Sigmoid colon (tissue), 7 donors: Measurements from ENCODE around the gene SYNDIG1. TPM values are rescaled to one million over a fixed set of nuclear protein-coding genes. Genes with fewer than 3 reads are reported as not detected.

ENCODE experiments used
- DNase-seq: peaks from one replicate; pipeline ENCODE4 v3.0.0-alpha.2; 2019
- H3K27ac ChIP-seq, 4 donors: fragments of 200-600 bp; sonication (generic); one replicate each; pipeline ENCODE4 v1.5.1; 2016 to 2019; ENCODE audit warnings: mild to moderate bottlenecking in 1 of 4
- H3K27me3 ChIP-seq, 3 donors: fragments of 200-600 bp; sonication (generic); one replicate each; pipeline ENCODE4 v1.5.1; 2019; ENCODE audit warnings: mild to moderate bottlenecking in 1 of 3
- H3K36me3 ChIP-seq, 4 donors: fragments of 200-600 bp; sonication (generic); one replicate each; pipeline ENCODE4 v1.5.1; 2016 to 2019
- H3K4me1 ChIP-seq, 4 donors: fragments of 200-600 bp; sonication (generic); one replicate each; pipeline ENCODE4 v1.5.1; 2017 to 2019
- H3K4me3 ChIP-seq, 4 donors: fragments of 200-600 bp; sonication (generic); one replicate each; pipeline ENCODE4 v1.5.1; 2017 to 2019; ENCODE audit warnings: mild to moderate bottlenecking in 2 of 4, moderate library complexity in 1 of 4
- H3K9me3 ChIP-seq, 4 donors: fragments of 200-600 bp in 3 of 4; sonication (generic) in 3 of 4; one replicate each; pipeline versions ENCODE4 v1.5.1 to v1.6.1; 2013 to 2019
- EP300 ChIP-seq, 4 donors: sonication (generic); formaldehyde crosslinking; IDR thresholded peaks; one replicate each; pipeline ENCODE4 v1.6.1; 2017; ENCODE audit warnings: antibody characterized with exemption in 4 of 4
- POLR2A ChIP-seq, 2 donors: fragments of 450-650 bp; IDR thresholded peaks; one replicate each; pipeline ENCODE4 v1.6.1; 2016; ENCODE audit warnings: antibody characterized with exemption in 2 of 2, mild to moderate bottlenecking in 2 of 2, moderate library complexity in 2 of 2
- POLR2AphosphoS5 ChIP-seq, 4 donors: sonication (generic); formaldehyde crosslinking; IDR thresholded peaks; one replicate each; pipeline ENCODE4 v1.6.1; 2017; ENCODE audit warnings: antibody characterized with exemption in 4 of 4
- WGBS, 2 donors: extraction: QIAGEN DNeasy Blood & Tissue Kit; methylation state at CpG; one replicate each; pipeline ENCODE4 v1.1.7; 2013; 5-methylcytosine and 5-hydroxymethylcytosine counted together
- intact Hi-C: fragments of 100-400 bp; cut with DNase I; formaldehyde crosslinking; loops from one replicate; pipeline ENCODE4 v1.15.1; 2023
- polyA plus RNA-seq, 3 donors: library from polyadenylated mRNA; stranded (reverse); fragments of 200-250 nt; gene quantifications; one replicate each; pipeline ENCODE4 v1.2.3, GENCODE V29; 2013
- total RNA-seq, 4 donors: library from RNA; depleted of rRNA; stranded (reverse); fragments of >200 nt; gene quantifications; one replicate each; pipeline ENCODE4 v1.1.0, GENCODE V29; 2016
- TF ChIP-seq, protein P1 (sequence below), 4 experiments: fragments of 450-650 bp in 3 of 4; fragments of 200-600 bp in 1 of 4; IDR thresholded peaks; one replicate each; pipeline ENCODE4 v1.5.1; 2016 to 2019; ENCODE audit warnings: antibody characterized with exemption in 4 of 4, mild to moderate bottlenecking in 3 of 4, moderate library complexity in 2 of 4
- donor health status: healthy with polysubstance abuse.
- donor health status: Bipolar disorder and iron deficiency.
- donor health status: healthy.

The SYNDIG1 gene
- total and polyA plus RNA-seq, 7 donors: 0.16 to 0.69 (median 0.36) TPM; not detected in 2

DNA sequence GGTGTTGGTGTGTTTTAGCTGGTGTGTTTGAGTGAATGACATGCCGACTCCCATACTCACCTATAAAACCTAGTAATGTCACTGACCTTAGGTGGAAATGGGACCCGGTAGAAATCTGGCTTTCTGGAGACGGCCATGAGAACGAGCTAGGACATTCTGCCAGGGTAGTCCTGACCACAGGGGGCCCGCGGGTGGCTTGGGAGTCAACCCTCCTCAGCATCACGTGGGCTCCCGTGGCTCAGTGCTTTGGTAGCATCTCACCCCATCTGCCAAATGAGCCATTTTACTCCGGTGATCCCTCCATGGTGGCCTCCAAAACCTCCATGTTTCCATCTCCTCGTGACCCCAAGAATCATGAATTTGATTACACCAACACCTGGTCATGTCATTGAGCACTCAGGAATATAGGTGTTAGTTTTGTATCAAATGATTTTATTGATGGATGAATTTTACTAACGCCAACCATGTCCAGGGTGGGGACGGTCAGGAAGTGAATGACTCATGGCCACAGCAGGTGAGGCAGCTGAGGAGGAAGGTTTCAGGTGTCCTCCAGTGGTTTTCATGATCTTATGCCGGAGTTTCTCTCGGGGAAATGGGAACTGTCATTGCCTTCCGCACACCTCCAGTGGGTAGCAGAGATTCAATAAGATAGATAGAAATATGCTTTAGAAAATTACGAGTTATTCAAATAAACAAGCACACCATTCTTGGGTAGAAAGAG, 195.0 kb downstream of the SYNDIG1 start:
- TF ChIP-seq EP300 (IDR thresholded peaks at IDR 0.05) (no peak), POLR2A (IDR thresholded peaks at IDR 0.05) (no peak), POLR2AphosphoS5 (IDR thresholded peaks at IDR 0.05) (no peak)
- TF ChIP-seq, protein P1, sequence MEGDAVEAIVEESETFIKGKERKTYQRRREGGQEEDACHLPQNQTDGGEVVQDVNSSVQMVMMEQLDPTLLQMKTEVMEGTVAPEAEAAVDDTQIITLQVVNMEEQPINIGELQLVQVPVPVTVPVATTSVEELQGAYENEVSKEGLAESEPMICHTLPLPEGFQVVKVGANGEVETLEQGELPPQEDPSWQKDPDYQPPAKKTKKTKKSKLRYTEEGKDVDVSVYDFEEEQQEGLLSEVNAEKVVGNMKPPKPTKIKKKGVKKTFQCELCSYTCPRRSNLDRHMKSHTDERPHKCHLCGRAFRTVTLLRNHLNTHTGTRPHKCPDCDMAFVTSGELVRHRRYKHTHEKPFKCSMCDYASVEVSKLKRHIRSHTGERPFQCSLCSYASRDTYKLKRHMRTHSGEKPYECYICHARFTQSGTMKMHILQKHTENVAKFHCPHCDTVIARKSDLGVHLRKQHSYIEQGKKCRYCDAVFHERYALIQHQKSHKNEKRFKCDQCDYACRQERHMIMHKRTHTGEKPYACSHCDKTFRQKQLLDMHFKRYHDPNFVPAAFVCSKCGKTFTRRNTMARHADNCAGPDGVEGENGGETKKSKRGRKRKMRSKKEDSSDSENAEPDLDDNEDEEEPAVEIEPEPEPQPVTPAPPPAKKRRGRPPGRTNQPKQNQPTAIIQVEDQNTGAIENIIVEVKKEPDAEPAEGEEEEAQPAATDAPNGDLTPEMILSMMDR (IDR thresholded peaks at IDR 0.05): no peak
- intact Hi-C loops: no loop called here
- Histone ChIP-seq H3K9me3 (no peaks in the 10 kb centered on the region), H3K36me3 (no peaks in the 10 kb centered on the region), H3K27ac (no peak overlapping the region), H3K4me3 (no peak overlapping the region), H3K4me1 (no peaks in the 10 kb centered on the region), H3K27me3 (no peaks in the 10 kb centered on the region)
- WGBS, 2 donors: 81 to 92% methylated on average over 16 of the region's 16 CpGs
- DNase-seq: no peak

DNA sequence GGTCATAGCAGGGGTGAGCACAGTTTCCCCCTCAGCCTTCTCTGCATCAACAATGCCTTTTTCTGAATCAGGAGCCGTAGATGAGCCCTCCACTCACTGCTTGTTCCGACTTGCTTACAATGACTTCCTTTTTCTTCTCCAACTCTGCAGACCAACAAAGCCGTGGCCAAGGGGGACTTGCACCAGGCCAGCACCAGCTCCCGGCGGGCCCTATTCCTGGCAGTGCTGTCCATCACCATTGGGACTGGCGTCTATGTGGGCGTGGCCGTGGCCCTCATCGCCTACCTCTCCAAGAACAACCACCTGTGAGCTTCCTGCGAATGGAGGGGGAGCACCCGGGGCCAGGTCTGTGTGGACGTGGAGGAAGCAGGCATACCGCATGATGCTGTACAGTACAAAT, 195.8 kb downstream of the SYNDIG1 start:
- H3K27ac ChIP-seq: no peak overlapping the region
- intact Hi-C loops: no loop called here
- 84 to 87% methylated on average over 13 of the region's 13 CpGs for WGBS, 2 donors

DNA sequence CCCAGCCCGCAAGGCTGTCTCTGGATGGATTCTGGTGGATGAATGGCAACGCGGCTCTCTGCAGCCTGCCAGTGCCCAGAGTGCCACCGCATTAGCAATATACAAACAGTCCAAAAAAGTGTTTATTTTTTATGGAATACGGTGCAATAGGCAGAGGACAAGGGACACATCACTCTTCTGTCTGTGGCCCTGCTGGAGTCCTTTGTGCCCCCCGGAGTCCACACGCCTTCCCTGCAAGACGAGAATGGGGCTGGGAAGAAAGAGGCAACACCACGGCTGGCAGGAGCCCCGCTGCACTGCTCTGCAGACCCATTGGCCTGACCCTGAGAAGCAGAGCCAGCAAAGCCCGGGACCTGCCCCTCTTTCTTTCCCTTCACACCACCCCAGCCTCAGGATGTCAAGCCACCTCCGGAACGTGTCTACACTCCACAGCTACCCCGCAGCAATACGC, 196.3 kb downstream of the SYNDIG1 start:
- H3K27me3 ChIP-seq: no peaks in the 10 kb centered on the region
- no peak overlapping the region for H3K4me3 ChIP-seq
- WGBS, 2 donors: 90 to 94% methylated on average over 15 of the region's 15 CpGs
- H3K27ac ChIP-seq: no peak overlapping the region
- no peaks in the 10 kb centered on the region for H3K4me1 ChIP-seq
- intact Hi-C loops: no loop called here
- no peaks in the 10 kb centered on the region for H3K9me3 ChIP-seq
- no peak for DNase-seq
- TF ChIP-seq EP300 (IDR thresholded peaks at IDR 0.05) (no peak), POLR2A (IDR thresholded peaks at IDR 0.05) (no peak), POLR2AphosphoS5 (IDR thresholded peaks at IDR 0.05) (no peak)
- TF ChIP-seq, protein P1 (IDR thresholded peaks at IDR 0.05): no peak
- no peaks in the 10 kb centered on the region for H3K36me3 ChIP-seq

More for the DNA sequence above, 195.8 kb downstream of the SYNDIG1 start:
- Histone ChIP-seq H3K4me1 (no peaks in the 10 kb centered on the region), H3K9me3 (no peaks in the 10 kb centered on the region), H3K27me3 (no peaks in the 10 kb centered on the region), H3K4me3 (no peak overlapping the region), H3K36me3 (no peaks in the 10 kb centered on the region)
- no peak for TF ChIP-seq EP300 (IDR thresholded peaks at IDR 0.05)
- TF ChIP-seq POLR2A (IDR thresholded peaks at IDR 0.05): no peak
- no peak for TF ChIP-seq POLR2AphosphoS5 (IDR thresholded peaks at IDR 0.05)
- DNase-seq: no peak

DNA sequence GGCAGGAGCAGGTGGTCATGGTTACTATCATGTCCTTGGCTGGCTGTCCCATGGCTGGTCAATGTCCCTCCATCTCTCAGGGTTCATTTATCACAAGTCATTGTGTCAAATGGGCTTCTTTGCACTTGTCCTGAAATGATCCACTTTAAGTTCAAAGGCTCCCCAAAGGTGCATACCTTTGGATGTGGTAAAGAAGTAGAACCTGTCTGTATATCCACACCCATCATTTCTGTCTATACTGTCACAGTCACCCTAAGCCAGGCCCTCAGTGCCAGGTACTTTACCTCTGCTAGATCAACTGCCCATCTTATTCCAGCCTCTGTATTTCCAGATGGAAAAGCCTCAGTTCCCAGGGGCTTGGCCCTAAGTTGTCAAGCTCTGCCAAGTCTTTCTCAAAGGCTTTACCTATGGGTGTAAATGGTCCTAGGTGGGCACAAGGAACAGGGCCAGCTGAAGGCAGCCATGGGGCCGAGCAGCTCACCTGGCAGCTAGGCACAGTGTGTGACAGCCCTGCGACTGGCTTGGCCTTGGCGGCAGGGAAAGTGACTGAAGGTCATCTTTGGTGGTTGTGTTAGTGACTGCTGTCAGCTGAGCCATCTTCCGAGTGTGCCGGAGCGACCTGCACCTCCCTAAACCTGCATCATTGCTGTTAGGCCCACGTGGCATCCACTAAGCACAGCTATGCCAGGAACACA, 198.4 kb downstream of the SYNDIG1 start:
- WGBS, 2 donors: 75 to 91% methylated on average over 7 of the region's 7 CpGs
- H3K27me3 ChIP-seq: no peaks in the 10 kb centered on the region
- H3K4me1 ChIP-seq: peaks cover 0 to 4% (median 3%) of the 10 kb centered on the region in 4 donors
- no peak overlapping the region for H3K4me3 ChIP-seq
- no peaks in the 10 kb centered on the region for H3K36me3 ChIP-seq
- H3K27ac ChIP-seq: no peak overlapping the region
- DNase-seq: no peak
- no peak for TF ChIP-seq EP300 (IDR thresholded peaks at IDR 0.05)
- TF ChIP-seq, protein P1 (IDR thresholded peaks at IDR 0.05): no peak
- H3K9me3 ChIP-seq: no peaks in the 10 kb centered on the region
- intact Hi-C loops: no loop called here

DNA sequence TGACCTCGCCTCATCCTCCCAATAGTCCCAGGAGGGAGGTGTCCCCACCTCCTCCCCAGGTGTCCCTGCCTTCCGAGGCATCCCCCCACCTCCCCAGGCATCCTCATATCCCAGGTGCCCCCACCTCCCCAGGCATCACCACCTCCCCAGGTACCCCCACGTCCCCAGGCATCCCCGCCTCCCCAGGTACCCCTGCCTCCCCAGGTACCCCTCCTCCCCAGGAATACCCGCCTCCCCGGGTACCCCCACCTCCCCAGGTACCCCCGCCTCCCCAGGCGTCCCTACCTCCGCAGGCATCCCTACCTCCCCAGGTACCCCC, 198.9 kb downstream of the SYNDIG1 start:
- 91 to 93% methylated on average over 9 of the region's 9 CpGs for WGBS, 2 donors
- no peak overlapping the region for H3K4me3 ChIP-seq
- H3K9me3 ChIP-seq: no peaks in the 10 kb centered on the region
- no peak for TF ChIP-seq EP300 (IDR thresholded peaks at IDR 0.05)
- TF ChIP-seq POLR2A (IDR thresholded peaks at IDR 0.05): no peak
- TF ChIP-seq, protein P1 (IDR thresholded peaks at IDR 0.05): no peak
- no peak for TF ChIP-seq POLR2AphosphoS5 (IDR thresholded peaks at IDR 0.05)
- peaks cover 0 to 9% (median 8%) of the 10 kb centered on the region in 4 donors for H3K4me1 ChIP-seq
- no peaks in the 10 kb centered on the region for H3K36me3 ChIP-seq
- no peaks in the 10 kb centered on the region for H3K27me3 ChIP-seq
- no peak overlapping the region for H3K27ac ChIP-seq
- intact Hi-C loops: no loop called here
- peak; percentile 46 for DNase-seq
